Choroid plexus epithelial cell (primary cell): ENCODE results near the gene ZNF333.
"Not testable (repeated sequence)": the region's sequence is repeated elsewhere in the genome, so short reads cannot be mapped to it uniquely, and the experiment has no call there.

Experiments
- DNase-seq: peaks from one replicate; pipeline ENCODE4 v3.0.0-alpha.2; 2010; ENCODE audit warnings: low read depth
- H3K4me3 ChIP-seq: 2 replicates; pipeline ENCODE4 v1.5.1; 2011; ENCODE audit warnings: low read depth, mild to moderate bottlenecking, control low read depth, low read length, moderate library complexity
- CTCF ChIP-seq: conservative IDR thresholded peaks from 2 replicates; pipeline ENCODE4 v1.5.1; 2011; ENCODE audit warnings: low read depth, mild to moderate bottlenecking, control low read depth, inconsistent platforms, low read length, moderate library complexity

The ZNF333 gene

DNA sequence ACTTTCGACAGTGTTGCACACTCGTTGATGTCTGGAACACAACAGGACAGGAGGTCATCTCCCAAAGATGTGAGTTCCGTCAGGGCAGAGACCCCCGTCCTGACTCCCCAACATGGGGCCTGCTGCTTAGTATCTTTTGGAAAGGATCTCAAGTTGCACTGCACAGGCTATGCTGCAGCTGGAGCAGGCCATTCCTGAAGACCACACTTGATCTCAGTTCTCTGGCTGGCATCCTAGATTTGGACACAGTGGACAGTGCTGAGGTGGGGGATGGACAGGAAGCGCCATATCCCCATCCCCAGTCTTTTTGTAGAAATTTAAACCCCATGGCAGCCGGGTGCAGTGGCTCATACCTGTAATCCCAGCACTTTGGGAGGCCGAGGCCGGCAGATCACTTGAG is 82.6 kb downstream of the ZNF333 start:
- no peak overlapping the region for H3K4me3 ChIP-seq
- no peak for TF ChIP-seq CTCF
- no peak for DNase-seq

GRCh38 chr19:14772995-14773394 is 83.1 kb downstream of the ZNF333 start:
- no peak for DNase-seq
- no peak overlapping the region for H3K4me3 ChIP-seq
- no peak for TF ChIP-seq CTCF

DNA sequence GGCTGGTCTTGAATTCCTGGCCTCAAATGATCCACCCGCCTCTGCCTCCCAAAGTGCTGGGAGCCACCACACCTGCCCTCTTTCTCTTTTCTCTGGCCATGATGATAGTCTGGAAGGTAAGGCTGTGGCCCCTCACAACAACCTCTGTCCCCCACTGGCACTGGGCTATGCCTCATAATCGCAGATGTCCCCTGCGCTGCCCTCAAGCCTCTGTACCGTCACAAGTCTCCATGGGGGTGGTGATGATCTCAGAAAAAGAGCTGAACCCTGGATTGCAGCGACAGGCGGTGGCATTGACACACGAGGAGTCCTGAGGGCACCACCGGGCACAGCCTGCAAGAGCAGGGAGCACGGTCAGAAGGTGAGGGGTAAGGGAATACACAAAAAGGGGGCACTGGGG is 83.9 kb downstream of the ZNF333 start:
- not testable (repeated sequence) for H3K4me3 ChIP-seq

GRCh38 chr19:14774373-14774772 is 84.5 kb downstream of the ZNF333 start:
- no peak for TF ChIP-seq CTCF
- H3K4me3 ChIP-seq: no peak overlapping the region
- DNase-seq: no peak

More for the DNA sequence above, 83.9 kb downstream of the ZNF333 start:
- DNase-seq: not testable (repeated sequence)

- not testable (repeated sequence) for H3K4me3 ChIP-seq, DNase-seq
Measured at GRCh38 chr19:14775326-14775725, 85.5 kb downstream of the ZNF333 start.

DNA sequence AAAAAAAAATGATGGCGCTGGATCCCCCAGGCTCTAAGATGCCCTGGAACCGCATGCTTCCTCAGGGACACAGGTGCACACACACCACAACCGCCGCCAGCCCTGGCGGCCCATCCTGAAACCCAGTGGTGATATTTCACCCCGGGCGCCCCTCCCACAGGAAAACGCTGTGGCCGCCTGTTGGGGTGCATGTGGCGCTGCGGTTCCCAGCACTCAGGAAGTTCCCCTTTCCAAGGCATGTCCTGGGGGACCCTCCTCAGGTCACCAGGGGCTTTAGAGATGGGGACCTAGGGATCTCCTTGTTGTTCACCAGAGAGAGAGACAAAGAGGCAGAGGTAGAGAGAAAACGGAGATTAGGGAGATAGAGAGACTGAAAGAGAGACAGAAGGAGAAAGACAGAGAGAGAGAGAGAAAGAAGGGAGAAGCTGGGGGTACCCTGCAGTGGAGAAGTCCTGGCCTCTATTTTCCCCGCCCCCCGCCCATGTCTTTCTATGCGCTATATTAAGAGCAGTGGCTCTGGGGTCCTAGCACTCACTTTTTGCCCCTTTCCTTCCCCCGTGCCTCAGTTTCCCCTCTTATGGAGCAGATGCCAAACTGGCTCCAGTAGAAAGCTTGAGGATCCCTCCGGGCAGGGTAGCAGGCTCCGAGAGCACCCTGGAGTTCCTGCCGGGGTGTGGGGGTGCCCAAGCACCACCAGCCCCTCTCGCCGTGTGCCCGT is 86.2 kb downstream of the ZNF333 start:
- DNase-seq: no peak
- TF ChIP-seq CTCF: peak; percentile 1
- peak overlapping the region; percentile 58 for H3K4me3 ChIP-seq

DNA sequence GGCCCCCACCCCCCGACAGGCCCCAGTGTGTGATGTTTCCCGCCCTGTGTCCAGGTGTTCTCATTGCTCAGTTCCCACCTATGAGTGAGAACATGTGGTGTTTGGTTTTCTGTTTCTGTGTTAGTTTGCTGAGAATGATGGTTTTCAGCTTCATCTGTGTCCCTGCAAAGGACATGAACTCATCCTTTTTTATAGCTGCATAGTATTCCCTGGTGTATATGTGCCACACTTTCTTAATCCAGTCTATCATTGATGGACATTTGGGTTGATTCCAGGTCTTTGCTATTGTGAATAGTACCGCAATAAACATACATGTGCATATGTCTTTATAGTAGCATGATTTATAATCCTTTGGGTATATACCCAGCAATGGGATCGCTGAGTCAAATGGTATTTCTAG is 87.8 kb downstream of the ZNF333 start:
- not testable (repeated sequence) for H3K4me3 ChIP-seq, DNase-seq

GRCh38 chr19:14778110-14778845 is 88.4 kb downstream of the ZNF333 start, which contains the start of gene ADGRE2:
Gene ADGRE2, minus strand, starts transcription at chr19:14778560. Its CDS starts 1,804 bp downstream, at chr19:14776756.
- not testable (repeated sequence) for DNase-seq, H3K4me3 ChIP-seq

DNA sequence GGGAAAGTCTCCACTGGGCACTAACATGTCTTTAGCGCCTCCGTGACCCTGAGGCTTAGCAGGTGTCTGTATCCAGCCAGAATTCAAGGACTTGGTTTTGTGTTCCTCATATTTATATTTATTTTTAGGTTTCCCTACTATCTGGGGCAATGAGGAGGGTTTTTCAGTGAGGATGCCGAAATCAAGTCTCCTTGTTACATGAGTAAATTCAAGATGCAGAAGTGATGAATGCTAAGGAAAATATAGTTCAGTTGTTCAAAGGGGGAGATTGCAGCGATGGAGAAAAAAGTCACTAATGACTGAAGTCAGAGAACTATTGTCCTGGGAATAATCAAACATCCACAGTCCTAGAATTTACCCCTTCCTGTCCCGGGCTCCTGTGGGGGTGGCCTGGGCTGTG is 89.3 kb downstream of the ZNF333 start:
- no peak for TF ChIP-seq CTCF
- no peak for DNase-seq
- no peak overlapping the region for H3K4me3 ChIP-seq

DNA sequence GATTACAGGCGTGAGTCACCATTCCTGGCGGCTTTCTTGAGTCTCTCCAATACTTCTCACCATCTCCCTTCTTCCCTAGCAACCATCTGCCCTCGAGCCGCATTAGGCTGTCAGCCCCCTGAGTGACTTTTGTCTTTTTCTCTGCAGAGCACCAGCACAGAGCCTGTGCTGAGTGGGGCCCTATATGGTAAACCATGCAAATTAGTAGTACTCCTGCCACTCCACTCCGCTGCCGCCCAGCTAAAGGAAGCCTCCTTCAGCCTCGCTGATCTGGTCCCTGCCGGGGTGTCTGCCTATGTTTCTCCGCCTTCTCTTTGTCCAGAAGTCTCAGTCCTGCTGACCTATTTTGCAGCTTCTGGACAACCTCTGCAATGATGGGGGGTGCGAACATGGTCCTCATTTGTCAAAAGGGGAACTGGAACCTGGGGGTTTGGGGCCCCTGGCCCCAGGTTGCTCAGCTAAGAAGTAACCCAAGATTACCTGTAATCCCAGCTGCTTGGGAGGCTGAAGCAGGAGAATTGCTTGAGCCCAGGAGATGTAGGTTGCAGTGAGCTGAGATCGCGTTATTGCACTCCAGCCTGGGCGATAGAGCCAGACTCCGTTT is 90.9 kb downstream of the ZNF333 start:
- DNase-seq, H3K4me3 ChIP-seq: not testable (repeated sequence)

- not testable (repeated sequence) for DNase-seq, H3K4me3 ChIP-seq
Measured at GRCh38 chr19:14781713-14782536, 92.1 kb downstream of the ZNF333 start.
